ENCODE data around the gene ANGPTL1. TPM values are rescaled to one million over a fixed set of nuclear protein-coding genes. Genes with fewer than 3 reads are reported as not detected.
"Not testable (repeated sequence)": the region's sequence is repeated elsewhere in the genome, so short reads cannot be mapped to it uniquely, and the experiment has no call there.

The ANGPTL1 gene
- total RNA-seq, 2 experiments from 2014 or later, result not detected

DNA sequence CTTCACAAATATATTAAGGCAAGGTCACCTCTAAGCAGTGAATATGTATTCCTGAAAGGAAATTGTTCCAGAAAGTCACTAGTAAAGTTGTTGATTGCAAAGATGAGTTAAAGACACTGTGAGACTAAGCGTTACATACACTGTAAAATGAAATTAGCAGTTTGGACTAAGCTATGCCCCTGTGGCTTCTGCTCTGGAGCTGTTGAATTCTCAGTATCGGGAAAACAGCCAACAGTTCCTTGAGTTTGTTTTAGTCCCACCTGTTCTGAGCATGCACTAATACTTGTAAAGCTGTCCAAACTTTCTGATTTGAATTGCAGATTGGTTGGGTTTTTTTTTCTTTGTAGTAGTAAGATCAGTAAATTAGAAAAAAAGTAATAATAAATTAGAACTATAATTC, 21.0 kb downstream of the ANGPTL1 start:
- Histone ChIP-seq H3K9me3 (ENCODE audit: control insufficient read depth in 1 of 2, insufficient read depth in 1 of 2, low read length in 2 of 2) (no peaks in the 10 kb centered on the region), H3K27me3 (ENCODE audit: control insufficient read depth in 1 of 2, insufficient read depth in 2 of 2, low read length in 2 of 2) (no peaks in the 10 kb centered on the region), H3K27ac (ENCODE audit: low read depth in 1 of 2, low read length in 2 of 2) (no peak overlapping the region), H3K4me3 (ENCODE audit: low read length) (no peak overlapping the region), H3K36me3 (ENCODE audit: insufficient read depth, low read length) (no peaks in the 10 kb centered on the region), H3K4me1 (ENCODE audit: insufficient read depth, low read length) (no peaks in the 10 kb centered on the region)
- Mint-ChIP-seq H3K4me3 (no peak overlapping the region), H3K27ac (no peak overlapping the region), H3K27me3 (no peaks in the 10 kb centered on the region), H3K36me3 (ENCODE audit: low read depth) (peaks cover 8% of the 10 kb centered on the region), H3K4me1 (ENCODE audit: low read depth) (no peaks in the 10 kb centered on the region), H3K9me3 (no peaks in the 10 kb centered on the region)
- CTCF ChIA-PET, result no interaction called here
- no peak for TF ChIP-seq CTCF (IDR thresholded peaks at IDR 0.05)
- POLR2A ChIA-PET, result no interaction called here
- intact Hi-C loops (cut with DNase I, micrococcal nuclease), result no loop called here
- DNase-seq (no peak), ATAC-seq (ENCODE audit: poor library complexity) (no peak)

DNA sequence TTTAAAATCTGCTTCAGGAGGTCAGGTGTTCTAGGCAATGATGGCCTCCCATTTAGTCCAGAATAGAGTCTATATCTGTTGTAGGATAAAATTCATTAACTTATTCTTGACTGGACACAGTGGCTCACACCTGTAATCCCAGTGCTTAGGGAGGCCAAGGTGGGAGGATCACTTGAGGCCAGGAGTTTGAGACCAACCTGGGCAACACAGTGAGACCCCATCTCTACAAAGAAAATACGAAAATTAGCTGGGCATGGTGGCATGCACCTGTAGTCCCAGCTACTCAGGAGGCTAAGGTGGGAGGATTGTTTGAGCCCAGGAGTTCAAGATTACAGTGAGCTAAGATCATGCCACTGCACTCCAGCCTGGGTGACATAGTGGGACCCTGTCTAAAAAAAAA, 23.0 kb downstream of the ANGPTL1 start:
- ATAC-seq (ENCODE audit: poor library complexity); H3K4me3 ChIP-seq (ENCODE audit: low read length); H3K27ac Mint-ChIP-seq; intact Hi-C loops (cut with DNase I, micrococcal nuclease); H3K36me3 Mint-ChIP-seq (ENCODE audit: low read depth); H3K9me3 ChIP-seq (ENCODE audit: control insufficient read depth in 1 of 2, insufficient read depth in 1 of 2, low read length in 2 of 2); H3K9me3 Mint-ChIP-seq; H3K27me3 ChIP-seq (ENCODE audit: control insufficient read depth in 1 of 2, insufficient read depth in 2 of 2, low read length in 2 of 2); CTCF ChIA-PET; H3K27me3 Mint-ChIP-seq; H3K4me1 Mint-ChIP-seq (ENCODE audit: low read depth); H3K36me3 ChIP-seq (ENCODE audit: insufficient read depth, low read length); H3K4me1 ChIP-seq (ENCODE audit: insufficient read depth, low read length); H3K4me3 Mint-ChIP-seq; POLR2A ChIA-PET; H3K27ac ChIP-seq (ENCODE audit: low read depth in 1 of 2, low read length in 2 of 2); DNase-seq: not testable (repeated sequence)

DNA sequence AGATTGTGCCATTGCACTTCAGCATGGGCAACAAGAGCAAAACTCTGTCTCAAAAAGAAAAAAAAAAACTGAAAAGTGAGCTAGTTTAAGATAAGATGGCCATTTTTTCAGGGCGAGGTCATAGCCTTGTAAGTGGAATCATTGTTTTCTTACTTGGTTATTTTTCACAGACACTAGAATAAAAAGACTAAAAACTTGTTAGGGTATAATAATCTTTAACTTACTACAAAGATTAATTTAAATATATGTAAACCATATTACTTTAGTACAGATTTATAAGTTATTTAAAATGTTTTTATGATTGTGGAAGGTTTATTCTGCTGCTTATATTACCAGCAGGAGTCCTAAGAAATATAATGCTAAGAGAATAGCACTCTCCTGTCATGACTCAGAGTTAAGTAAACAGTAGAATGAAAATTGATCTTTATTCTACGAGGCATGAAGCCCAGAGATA, 23.5 kb downstream of the ANGPTL1 start:
- no peaks in the 10 kb centered on the region for H3K4me1 ChIP-seq (ENCODE audit: insufficient read depth, low read length)
- intact Hi-C loops (cut with DNase I, micrococcal nuclease), result no loop called here
- H3K27me3 ChIP-seq (ENCODE audit: control insufficient read depth in 1 of 2, insufficient read depth in 2 of 2, low read length in 2 of 2), result no peaks in the 10 kb centered on the region
- Mint-ChIP-seq H3K27ac (no peak overlapping the region), H3K27me3 (no peaks in the 10 kb centered on the region), H3K9me3 (no peaks in the 10 kb centered on the region), H3K36me3 (ENCODE audit: low read depth) (peaks cover 8% of the 10 kb centered on the region), H3K4me1 (ENCODE audit: low read depth) (no peaks in the 10 kb centered on the region), H3K4me3 (no peak overlapping the region)
- TF ChIP-seq CTCF (IDR thresholded peaks at IDR 0.05), result no peak
- POLR2A ChIA-PET, result no interaction called here
- H3K4me3 ChIP-seq (ENCODE audit: low read length), result no peak overlapping the region
- H3K9me3 ChIP-seq (ENCODE audit: control insufficient read depth in 1 of 2, insufficient read depth in 1 of 2, low read length in 2 of 2), result no peaks in the 10 kb centered on the region
- no peaks in the 10 kb centered on the region for H3K36me3 ChIP-seq (ENCODE audit: insufficient read depth, low read length)
- DNase-seq (no peak), ATAC-seq (ENCODE audit: poor library complexity) (no peak)
- H3K27ac ChIP-seq (ENCODE audit: low read depth in 1 of 2, low read length in 2 of 2), result no peak overlapping the region
- CTCF ChIA-PET, result no interaction called here

DNA sequence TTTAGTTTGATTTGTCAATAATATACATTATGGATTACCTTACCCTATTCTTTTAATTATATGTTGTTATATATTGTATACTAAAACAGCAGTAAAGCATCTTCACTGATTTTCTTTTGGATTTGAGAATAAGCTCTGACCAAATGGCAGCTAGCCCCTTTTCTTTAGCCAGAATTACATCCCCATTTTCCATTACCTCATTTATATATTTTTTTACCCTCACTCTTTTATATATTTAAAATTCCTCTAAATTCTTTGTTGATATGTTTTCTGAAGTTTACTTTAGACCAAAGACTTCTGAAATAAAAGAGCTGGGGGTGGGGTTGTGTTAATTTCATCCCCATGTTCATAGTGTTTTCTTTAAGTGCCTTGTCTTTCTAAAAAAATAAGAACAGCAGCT, 24.6 kb downstream of the ANGPTL1 start:
- H3K27ac ChIP-seq (ENCODE audit: low read depth in 1 of 2, low read length in 2 of 2), result no peak overlapping the region
- H3K4me3 ChIP-seq (ENCODE audit: low read length), result no peak overlapping the region
- ATAC-seq (ENCODE audit: poor library complexity) (no peak), DNase-seq (no peak)
- H3K4me1 ChIP-seq (ENCODE audit: insufficient read depth, low read length), result no peaks in the 10 kb centered on the region
- no peaks in the 10 kb centered on the region for H3K9me3 Mint-ChIP-seq
- CTCF ChIA-PET, result no interaction called here
- no peaks in the 10 kb centered on the region for H3K36me3 ChIP-seq (ENCODE audit: insufficient read depth, low read length)
- H3K27ac Mint-ChIP-seq, result no peak overlapping the region
- peaks cover 3% of the 10 kb centered on the region for H3K36me3 Mint-ChIP-seq (ENCODE audit: low read depth)
- H3K4me3 Mint-ChIP-seq, result no peak overlapping the region
- no peaks in the 10 kb centered on the region for H3K4me1 Mint-ChIP-seq (ENCODE audit: low read depth)
- no peaks in the 10 kb centered on the region for H3K27me3 Mint-ChIP-seq
- POLR2A ChIA-PET, result no interaction called here
- no peaks in the 10 kb centered on the region for H3K27me3 ChIP-seq (ENCODE audit: control insufficient read depth in 1 of 2, insufficient read depth in 2 of 2, low read length in 2 of 2)
- intact Hi-C loops (cut with DNase I, micrococcal nuclease), result no loop called here
- H3K9me3 ChIP-seq (ENCODE audit: control insufficient read depth in 1 of 2, insufficient read depth in 1 of 2, low read length in 2 of 2), result no peaks in the 10 kb centered on the region
- no peak for TF ChIP-seq CTCF (IDR thresholded peaks at IDR 0.05)
